Mesenchymal stem cell (in vitro differentiated cells and primary cell): ENCODE measurements around the gene AOX1.
"Not testable (repeated sequence)": the region's sequence is repeated elsewhere in the genome, so short reads cannot be mapped to it uniquely, and the experiment has no call there.

Experiments used
- DNase-seq: peaks from one replicate; pipeline ENCODE4 v3.0.0-alpha.2; 2013
- H2AFZ ChIP-seq: one replicate; pipeline ENCODE4 v1.6.1; 2013; ENCODE audit warnings: low read depth, mild to moderate bottlenecking, control low read depth, inconsistent platforms, low read length, moderate library complexity
- H2AK5ac ChIP-seq: 2 replicates; pipeline ENCODE4 v1.6.1; 2013; ENCODE audit warnings: low read length, moderate library complexity, mild to moderate bottlenecking, inconsistent platforms; ENCODE audit not compliant: severe bottlenecking
- H2BK120ac ChIP-seq: one replicate; pipeline ENCODE4 v1.6.1; 2013; ENCODE audit warnings: low read depth, mild to moderate bottlenecking, inconsistent platforms, low read length, moderate library complexity
- H2BK12ac ChIP-seq, 2 experiments: one replicate each; pipeline ENCODE4 v1.6.1; 2013; ENCODE audit warnings: inconsistent platforms in 2 of 2, low read length in 2 of 2, mild to moderate bottlenecking in 2 of 2, moderate library complexity in 2 of 2, control low read depth in 1 of 2
- H2BK15ac ChIP-seq: one replicate; pipeline ENCODE4 v1.6.1; 2013; ENCODE audit warnings: mild to moderate bottlenecking, low read depth, inconsistent platforms; ENCODE audit not compliant: poor library complexity, severe bottlenecking
- H2BK5ac ChIP-seq: 2 replicates; pipeline ENCODE4 v1.6.1; 2013; ENCODE audit warnings: low read depth, mild to moderate bottlenecking, low read length, control low read depth, inconsistent platforms; ENCODE audit not compliant: poor library complexity, severe bottlenecking
- H3K14ac ChIP-seq, 2 experiments: one replicate each; pipeline ENCODE4 v1.6.1; 2013; ENCODE audit warnings: inconsistent platforms in 2 of 2, low read length in 2 of 2, control low read depth in 1 of 2, mild to moderate bottlenecking in 1 of 2, moderate library complexity in 1 of 2
- H3K18ac ChIP-seq, 2 experiments: one replicate each; pipeline ENCODE4 v1.6.1; 2013; ENCODE audit warnings: inconsistent platforms in 2 of 2, low read length in 2 of 2, control low read depth in 1 of 2, low read depth in 1 of 2, mild to moderate bottlenecking in 1 of 2
- H3K23ac ChIP-seq, 2 experiments: one replicate each; pipeline ENCODE4 v1.6.1; 2013; ENCODE audit warnings: inconsistent platforms in 2 of 2, low read length in 2 of 2, mild to moderate bottlenecking in 2 of 2, moderate library complexity in 2 of 2, control low read depth in 1 of 2
- H3K27ac ChIP-seq: 2 replicates; pipeline ENCODE4 v1.5.1; 2013; ENCODE audit warnings: mild to moderate bottlenecking, moderate library complexity, low read length, control low read depth, inconsistent platforms; ENCODE audit not compliant: poor library complexity, severe bottlenecking
- H3K27me3 ChIP-seq, 2 experiments: 2 replicates each; pipeline versions ENCODE4 v1.6.1 to v1.7.0; 2013; ENCODE audit warnings: low read length in 2 of 2, mild to moderate bottlenecking in 2 of 2, moderate library complexity in 2 of 2, control low read depth in 1 of 2, inconsistent platforms in 1 of 2; ENCODE audit not compliant: control insufficient read depth in 1 of 2, insufficient read depth in 1 of 2
- H3K36me3 ChIP-seq, 2 experiments: 2 replicates each; pipeline versions ENCODE4 v1.6.1 to v1.7.0; 2013; ENCODE audit warnings: low read length in 2 of 2, control low read depth in 1 of 2, inconsistent platforms in 1 of 2, low read depth in 1 of 2, mild to moderate bottlenecking in 1 of 2; ENCODE audit not compliant: insufficient read depth in 2 of 2, control insufficient read depth in 1 of 2
- H3K4ac ChIP-seq, 2 experiments: one replicate each; pipeline ENCODE4 v1.6.1; 2013; ENCODE audit warnings: inconsistent platforms in 2 of 2, low read length in 2 of 2, mild to moderate bottlenecking in 2 of 2, moderate library complexity in 2 of 2, control low read depth in 1 of 2, low read depth in 1 of 2
- H3K4me1 ChIP-seq: 2 replicates; pipeline ENCODE4 v1.6.1; 2013; ENCODE audit warnings: low read depth, low read length, control low read depth; ENCODE audit not compliant: control insufficient read depth, insufficient read depth
- H3K4me2 ChIP-seq: 2 replicates; pipeline ENCODE4 v1.6.1; 2013; ENCODE audit warnings: low read length, mild to moderate bottlenecking, inconsistent platforms; ENCODE audit not compliant: poor library complexity, severe bottlenecking
- H3K4me3 ChIP-seq, 2 experiments: 2 replicates each; pipeline versions ENCODE4 v1.5.1 to v1.7.0; 2013; ENCODE audit warnings: low read length in 2 of 2, mild to moderate bottlenecking in 2 of 2, control low read depth in 1 of 2, low read depth in 1 of 2; ENCODE audit not compliant: insufficient read depth in 1 of 2
- H3K79me1 ChIP-seq: replicated peaks from 2 replicates; pipeline ENCODE4 v1.6.1; 2013; ENCODE audit warnings: mild to moderate bottlenecking, control low read depth, low read length, inconsistent platforms; ENCODE audit not compliant: poor library complexity, severe bottlenecking
- H3K9ac ChIP-seq: 2 replicates; pipeline ENCODE4 v1.7.0; 2013; ENCODE audit warnings: mild to moderate bottlenecking, low read length, moderate library complexity
- H3K9me3 ChIP-seq: 2 replicates; pipeline ENCODE4 v1.7.0; 2013; ENCODE audit warnings: mild to moderate bottlenecking, low read length; ENCODE audit not compliant: control insufficient read depth
- H4K8ac ChIP-seq: one replicate; pipeline ENCODE4 v1.6.1; 2013; ENCODE audit warnings: inconsistent platforms, mild to moderate bottlenecking, low read length, moderate library complexity
- H4K91ac ChIP-seq: one replicate; pipeline ENCODE4 v1.6.1; 2013; ENCODE audit warnings: mild to moderate bottlenecking, low read length, inconsistent platforms
- WGBS: methylation state at CpG from one replicate; pipeline ENCODE4 v1.1.7; 2013; ENCODE audit warnings: mixed read lengths; 5-methylcytosine and 5-hydroxymethylcytosine counted together

Gene AOX1

GRCh38 chr2:200679127-200679526 is 93.3 kb downstream of the AOX1 start:
- no peak overlapping the region for H4K8ac ChIP-seq
- no peak overlapping the region for H3K4me2 ChIP-seq
- H2BK120ac ChIP-seq, result no peak overlapping the region
- no peak overlapping the region for H3K23ac ChIP-seq
- no peak overlapping the region for H3K14ac ChIP-seq
- no peak overlapping the region for H2BK12ac ChIP-seq
- no peak overlapping the region for H4K91ac ChIP-seq
- H3K9me3 ChIP-seq, result no peaks in the 10 kb centered on the region
- H2BK5ac ChIP-seq, result no peak overlapping the region
- no peak overlapping the region for H2AK5ac ChIP-seq
- no peaks in the 10 kb centered on the region for H3K79me1 ChIP-seq
- H2AFZ ChIP-seq, result no peak overlapping the region
- peaks cover 0 to 9% of the 10 kb centered on the region in 2 experiments for H3K36me3 ChIP-seq
- 93% methylated on average over 3 of the region's 5 CpGs for WGBS
- DNase-seq, result no peak
- no peak overlapping the region for H3K18ac ChIP-seq
- no peaks in the 10 kb centered on the region for H3K27me3 ChIP-seq
- H3K4me3 ChIP-seq, result no peak overlapping the region
- H3K4ac ChIP-seq, result no peak overlapping the region
- no peak overlapping the region for H2BK15ac ChIP-seq
- H3K27ac ChIP-seq, result no peak overlapping the region
- H3K9ac ChIP-seq, result no peak overlapping the region
- no peaks in the 10 kb centered on the region for H3K4me1 ChIP-seq

GRCh38 chr2:200679535-200679934 is 93.7 kb downstream of the AOX1 start:
- no peak overlapping the region for H3K23ac ChIP-seq
- H3K27ac ChIP-seq, result no peak overlapping the region
- H2BK12ac ChIP-seq, result no peak overlapping the region
- H3K4ac ChIP-seq, result no peak overlapping the region
- no peaks in the 10 kb centered on the region for H3K79me1 ChIP-seq
- no peak overlapping the region for H3K4me2 ChIP-seq
- H2BK5ac ChIP-seq, result no peak overlapping the region
- H3K14ac ChIP-seq, result no peak overlapping the region
- no CpG with 5 or more reads among the region's 5 CpGs for WGBS
- no peak overlapping the region for H2BK120ac ChIP-seq
- H3K18ac ChIP-seq, result no peak overlapping the region
- H2BK15ac ChIP-seq, result no peak overlapping the region
- no peak for DNase-seq
- no peak overlapping the region for H2AFZ ChIP-seq
- H3K4me3 ChIP-seq, result no peak overlapping the region
- no peaks in the 10 kb centered on the region for H3K27me3 ChIP-seq
- no peak overlapping the region for H4K8ac ChIP-seq
- no peak overlapping the region for H4K91ac ChIP-seq
- no peaks in the 10 kb centered on the region for H3K4me1 ChIP-seq
- H3K9ac ChIP-seq, result no peak overlapping the region
- H2AK5ac ChIP-seq, result no peak overlapping the region
- H3K36me3 ChIP-seq, result peaks cover 0 to 5% of the 10 kb centered on the region in 2 experiments
- H3K9me3 ChIP-seq, result no peaks in the 10 kb centered on the region

- Histone ChIP-seq H4K91ac (no peak overlapping the region), H3K9me3 (no peaks in the 10 kb centered on the region), H2BK5ac (no peak overlapping the region), H3K79me1 (no peaks in the 10 kb centered on the region), H3K36me3 (no peaks in the 10 kb centered on the region), H3K14ac (no peak overlapping the region), H2BK120ac (no peak overlapping the region), H3K4me1 (no peaks in the 10 kb centered on the region), H4K8ac (no peak overlapping the region), H3K27ac (no peak overlapping the region), H3K4me3 (no peak overlapping the region), H3K27me3 (peaks cover 0 to 8% of the 10 kb centered on the region in 2 experiments), H2BK12ac (no peak overlapping the region), H3K4ac (no peak overlapping the region), H2AFZ (no peak overlapping the region), H3K9ac (no peak overlapping the region), H3K18ac (no peak overlapping the region), H2AK5ac (no peak overlapping the region), H3K4me2 (no peak overlapping the region), H3K23ac (no peak overlapping the region), H2BK15ac (no peak overlapping the region)
- 100% methylated on average over 1 of the region's 2 CpGs for WGBS
- no peak for DNase-seq
Observed at GRCh38 chr2:200681697-200682096, 95.9 kb downstream of the AOX1 start.

- not testable (repeated sequence) for H2AFZ ChIP-seq, H3K79me1 ChIP-seq, H2BK12ac ChIP-seq, H2BK5ac ChIP-seq, H3K36me3 ChIP-seq, H4K8ac ChIP-seq, H3K4me2 ChIP-seq, H3K4me1 ChIP-seq, H3K14ac ChIP-seq, H3K9ac ChIP-seq, DNase-seq, H3K27me3 ChIP-seq, H3K4me3 ChIP-seq, H2BK120ac ChIP-seq, H3K4ac ChIP-seq, H3K18ac ChIP-seq, H3K9me3 ChIP-seq, H2AK5ac ChIP-seq, H3K23ac ChIP-seq, H2BK15ac ChIP-seq, H4K91ac ChIP-seq, H3K27ac ChIP-seq
- 90% methylated on average over 1 of the region's 5 CpGs for WGBS
Observed at GRCh38 chr2:200682407-200682806, 96.6 kb downstream of the AOX1 start.
